Umbilical cord (tissue), 1 donor: ENCODE data around the gene ZNF501. TPM values are rescaled to one million over a fixed set of nuclear protein-coding genes. Genes with fewer than 3 reads are reported as not detected.

Experiments
- total RNA-seq: library from RNA; depleted of rRNA; stranded (reverse); fragments of >200 nt; gene quantifications from one replicate; pipeline ENCODE4 v1.2.3, GENCODE V29; 2014; ENCODE audit warnings: low replicate concordance; ENCODE audit not compliant: insufficient read depth

ZNF501 gene
- total RNA-seq, 1 donor from 2014 or later: 14.0 TPM

Other genes with a start within 250 kb of the ZNF501 start
- 6.7 TPM for gene ZKSCAN7, start 174.4 kb upstream of the ZNF501 start, total RNA-seq
- gene ZNF660, start 144.7 kb upstream of the ZNF501 start, total RNA-seq: 19.0 TPM
- 38.3 TPM for gene ZNF197, start 104.6 kb upstream of the ZNF501 start, total RNA-seq
- gene ZNF35, start 80.9 kb upstream of the ZNF501 start, total RNA-seq: 13.0 TPM
- 14.0 TPM for gene ZNF502, start 17.0 kb upstream of the ZNF501 start, total RNA-seq
- gene KIAA1143, start 32.0 kb downstream of the ZNF501 start, total RNA-seq: 26.7 TPM
- gene KIF15, start 32.2 kb downstream of the ZNF501 start, total RNA-seq: 5.3 TPM
- gene TMEM42, start 132.3 kb downstream of the ZNF501 start, total RNA-seq: 24.8 TPM
- 3.1 TPM for gene TGM4, start 145.0 kb downstream of the ZNF501 start, total RNA-seq
- 53.7 TPM for gene ZDHHC3, start 246.5 kb downstream of the ZNF501 start, total RNA-seq
- 15.2 TPM for gene EXOSC7, start 246.6 kb downstream of the ZNF501 start, total RNA-seq